H9 (cell line): ENCODE data around the gene ZER1. TPM values are rescaled to one million over a fixed set of nuclear protein-coding genes. Genes with fewer than 3 reads are reported as not detected.

Experiments used
- DNase-seq: peaks from one replicate; pipeline ENCODE4 v3.0.0-alpha.2; 2017
- H2AFZ ChIP-seq: one replicate; pipeline ENCODE4 v1.6.1; 2013; ENCODE audit warnings: mild to moderate bottlenecking, low read length, control low read depth, moderate library complexity
- H2AK5ac ChIP-seq: 2 replicates; pipeline ENCODE4 v1.6.1; 2013; ENCODE audit warnings: low read length, control low read depth, mixed read lengths; ENCODE audit not compliant: insufficient read length
- H2BK120ac ChIP-seq: one replicate; pipeline ENCODE4 v1.6.1; 2013; ENCODE audit warnings: low read depth, mild to moderate bottlenecking, low read length, control low read depth, inconsistent platforms; ENCODE audit not compliant: poor library complexity, severe bottlenecking
- H2BK12ac ChIP-seq: 2 replicates; pipeline ENCODE4 v1.6.1; 2013; ENCODE audit warnings: low read length, control low read depth, mixed read lengths, low read depth; ENCODE audit not compliant: insufficient read length
- H2BK15ac ChIP-seq: 2 replicates; pipeline ENCODE4 v1.6.1; 2013; ENCODE audit warnings: low read depth, low read length, control low read depth
- H2BK20ac ChIP-seq: one replicate; pipeline ENCODE4 v1.6.1; 2013; ENCODE audit warnings: low read depth, mild to moderate bottlenecking, low read length, control low read depth, inconsistent platforms; ENCODE audit not compliant: poor library complexity, severe bottlenecking
- H2BK5ac ChIP-seq: 2 replicates; pipeline ENCODE4 v1.6.1; 2013; ENCODE audit warnings: low read length, control low read depth, mixed read lengths; ENCODE audit not compliant: insufficient read length
- H3K14ac ChIP-seq: 2 replicates; pipeline ENCODE4 v1.6.1; 2013; ENCODE audit warnings: low read length, control low read depth; ENCODE audit not compliant: insufficient read depth
- H3K18ac ChIP-seq: 2 replicates; pipeline ENCODE4 v1.6.1; 2013; ENCODE audit warnings: low read depth, mild to moderate bottlenecking, mixed read lengths, low read length, control low read depth; ENCODE audit not compliant: insufficient read length
- H3K23ac ChIP-seq: 2 replicates; pipeline ENCODE4 v1.6.1; 2013; ENCODE audit warnings: low read length, control low read depth, mixed read lengths, low read depth; ENCODE audit not compliant: insufficient read length
- H3K23me2 ChIP-seq: 2 replicates; pipeline ENCODE4 v1.6.1; 2013; ENCODE audit warnings: low read depth, mild to moderate bottlenecking, mixed read lengths, low read length, control low read depth; ENCODE audit not compliant: insufficient read length, poor library complexity, severe bottlenecking
- H3K27ac ChIP-seq: 2 replicates; pipeline ENCODE4 v1.5.1; 2013; ENCODE audit warnings: low read length, control low read depth, mixed read lengths, low read depth; ENCODE audit not compliant: insufficient read length
- H3K27me3 ChIP-seq: 2 replicates; pipeline ENCODE4 v1.6.1; 2013; ENCODE audit warnings: low read length, control low read depth, inconsistent platforms; ENCODE audit not compliant: insufficient read depth
- H3K4ac ChIP-seq: 2 replicates; pipeline ENCODE4 v1.6.1; 2013; ENCODE audit warnings: low read depth, mild to moderate bottlenecking, control low read depth, inconsistent platforms, low read length, moderate library complexity
- H3K4me1 ChIP-seq: 2 replicates; pipeline ENCODE4 v1.6.1; 2013; ENCODE audit warnings: low read length, control low read depth, inconsistent platforms; ENCODE audit not compliant: insufficient read depth
- H3K4me2 ChIP-seq: 2 replicates; pipeline ENCODE4 v1.6.1; 2013; ENCODE audit warnings: low read length, control low read depth, mixed read lengths; ENCODE audit not compliant: insufficient read length, insufficient read depth
- H3K56ac ChIP-seq: 2 replicates; pipeline ENCODE4 v1.6.1; 2013; ENCODE audit warnings: low read depth, mild to moderate bottlenecking, mixed read lengths, low read length, control low read depth; ENCODE audit not compliant: insufficient read length
- H3K79me1 ChIP-seq: 2 replicates; pipeline ENCODE4 v1.6.1; 2013; ENCODE audit warnings: low read depth, mild to moderate bottlenecking, moderate library complexity, low read length, control low read depth, inconsistent platforms; ENCODE audit not compliant: insufficient read depth, poor library complexity, severe bottlenecking
- H3K79me2 ChIP-seq: 2 replicates; pipeline ENCODE4 v1.6.1; 2013; ENCODE audit warnings: low read length, control low read depth, inconsistent platforms; ENCODE audit not compliant: insufficient read depth
- H3K9ac ChIP-seq: 2 replicates; pipeline ENCODE4 v1.6.1; 2013; ENCODE audit warnings: low read length, control low read depth, mixed read lengths; ENCODE audit not compliant: insufficient read length; ENCODE audit errors: extremely low read depth
- H3K9me3 ChIP-seq: one replicate; pipeline ENCODE4 v1.6.1; 2013; ENCODE audit warnings: low read depth, low read length, inconsistent platforms; ENCODE audit not compliant: control insufficient read depth
- H3T11ph ChIP-seq: one replicate; pipeline ENCODE4 v1.6.1; 2013; ENCODE audit warnings: mild to moderate bottlenecking, low read length, control low read depth, inconsistent platforms
- H4K20me1 ChIP-seq: one replicate; pipeline ENCODE4 v1.6.1; 2013; ENCODE audit not compliant: control insufficient read depth, insufficient read length, insufficient read depth
- H4K5ac ChIP-seq: 2 replicates; pipeline ENCODE4 v1.6.1; 2013; ENCODE audit warnings: low read depth, mild to moderate bottlenecking, mixed read lengths, low read length, control low read depth; ENCODE audit not compliant: insufficient read length
- H4K8ac ChIP-seq: replicated peaks from 2 replicates; pipeline ENCODE4 v1.6.1; 2013; ENCODE audit warnings: low read length, control low read depth, mixed read lengths, low read depth; ENCODE audit not compliant: insufficient read length
- H4K91ac ChIP-seq: 2 replicates; pipeline ENCODE4 v1.6.1; 2013; ENCODE audit warnings: low read depth, mild to moderate bottlenecking, moderate library complexity, mixed read lengths, low read length, control low read depth; ENCODE audit not compliant: insufficient read length
- H3K27ac Mint-ChIP-seq, 3 experiments: 2 replicates in 2 of 3; 3 replicates in 1 of 3; pipeline ENCODE4 v1.8.0; 2020 to 2021; ENCODE audit warnings: mixed read lengths in 3 of 3, mild to moderate bottlenecking in 1 of 3, moderate library complexity in 1 of 3
- H3K27me3 Mint-ChIP-seq: 2 replicates; pipeline ENCODE4 v1.8.0; 2021; ENCODE audit warnings: low read depth, mild to moderate bottlenecking, moderate library complexity, mixed read lengths
- H3K36me3 Mint-ChIP-seq, 3 experiments: 2 replicates in 2 of 3; 3 replicates in 1 of 3; pipeline ENCODE4 v1.8.0; 2020 to 2021; ENCODE audit warnings: low read depth in 3 of 3, mixed read lengths in 3 of 3; ENCODE audit not compliant: insufficient read depth in 1 of 3
- H3K4me1 Mint-ChIP-seq, 2 experiments: 2 replicates each; pipeline ENCODE4 v1.8.0; 2020; ENCODE audit warnings: mixed read lengths in 2 of 2
- H3K4me3 Mint-ChIP-seq, 2 experiments: 2 replicates in 1 of 2; 3 replicates in 1 of 2; pipeline ENCODE4 v1.8.0; 2020 to 2021; ENCODE audit warnings: mild to moderate bottlenecking in 2 of 2, mixed read lengths in 2 of 2, moderate library complexity in 1 of 2
- H3K9me3 Mint-ChIP-seq, 2 experiments: 2 replicates in 1 of 2; 3 replicates in 1 of 2; pipeline ENCODE4 v1.8.0; 2020; ENCODE audit warnings: mild to moderate bottlenecking in 2 of 2, mixed read lengths in 2 of 2, moderate library complexity in 1 of 2
- WGBS: extraction: QIAGEN DNeasy Blood & Tissue Kit; methylation state at CpG from one replicate; pipeline ENCODE4 v1.1.7; 2013; ENCODE audit warnings: missing lambda C conversion rate, low lambda C conversion rate, mixed read lengths; ENCODE audit not compliant: insufficient read length; ENCODE audit errors: extremely low coverage; 5-methylcytosine and 5-hydroxymethylcytosine counted together
- total RNA-seq: library from RNA; stranded (reverse); gene quantifications from 2 replicates; pipeline ENCODE4 v1.2.1, GENCODE V29; 2021
- TF ChIP-seq, protein P1 (sequence below): fragments of 200-600 bp; sonication (generic); conservative IDR thresholded peaks from 3 replicates; pipeline ENCODE4 v1.8.0; 2021; ENCODE audit warnings: antibody characterized with exemption, mild to moderate bottlenecking

ZER1 gene
- total RNA-seq, 1 experiment from 2014 or later: 24.2 TPM

DNA sequence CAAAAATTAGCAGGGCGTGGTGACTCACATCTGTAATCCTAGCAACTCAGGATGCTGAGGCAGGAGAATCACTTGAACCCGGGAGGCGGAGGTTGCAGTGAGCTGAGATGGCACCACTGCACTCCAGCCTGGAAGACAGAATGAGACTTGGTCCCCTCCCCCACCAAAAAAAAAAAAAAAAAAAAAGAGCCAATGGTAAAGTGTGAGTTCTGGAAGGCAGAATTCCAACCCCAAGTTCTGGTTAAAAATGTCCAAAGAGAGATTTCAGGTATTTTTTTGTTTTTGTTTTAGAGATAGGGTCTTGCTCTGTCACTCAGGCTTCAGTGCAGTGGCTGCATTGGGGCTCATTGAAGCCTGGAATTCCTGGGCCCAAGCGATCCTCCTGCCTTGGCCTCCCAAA, 84.3 kb downstream of the ZER1 start:
- Mint-ChIP-seq H3K9me3 (peaks cover 8 to 11% of the 10 kb centered on the region in 2 experiments), H3K27me3 (no peaks in the 10 kb centered on the region), H3K36me3 (peaks cover 47 to 61% (median 51%) of the 10 kb centered on the region in 3 experiments), H3K4me3 (peak overlapping the region; percentile 95 to 100), H3K4me1 (peaks cover 51 to 58% of the 10 kb centered on the region in 2 experiments), H3K27ac (peak overlapping the region in 1 of 3 experiments; percentile 63; a peak in 4 of 7 replicates)
- Histone ChIP-seq H3K4me1 (peaks cover 4% of the 10 kb centered on the region; the same call in 1 of the 2 replicates), H2AFZ (no peak overlapping the region), H3K79me2 (peaks cover 47% of the 10 kb centered on the region), H3K9ac (no peak overlapping the region), H3K79me1 (no peaks in the 10 kb centered on the region), H3K56ac (no peak overlapping the region), H2AK5ac (no peak overlapping the region), H3K27me3 (no peaks in the 10 kb centered on the region), H3K27ac (no peak overlapping the region), H3K14ac (no peak overlapping the region), H2BK120ac (no peak overlapping the region), H3K9me3 (no peaks in the 10 kb centered on the region), H3K4ac (no peak overlapping the region), H4K20me1 (no peaks in the 10 kb centered on the region), H3K23me2 (peaks cover 18% of the 10 kb centered on the region), H3T11ph (no peak overlapping the region), H3K18ac (no peak overlapping the region), H3K4me2 (peak overlapping the region; percentile 8), H4K91ac (no peak overlapping the region), H2BK12ac (no peak overlapping the region), H2BK5ac (no peak overlapping the region), H2BK20ac (no peak overlapping the region), H3K23ac (no peak overlapping the region), H4K5ac (no peak overlapping the region), H2BK15ac (no peak overlapping the region), H4K8ac (no peak overlapping the region)
- TF ChIP-seq, protein P1, sequence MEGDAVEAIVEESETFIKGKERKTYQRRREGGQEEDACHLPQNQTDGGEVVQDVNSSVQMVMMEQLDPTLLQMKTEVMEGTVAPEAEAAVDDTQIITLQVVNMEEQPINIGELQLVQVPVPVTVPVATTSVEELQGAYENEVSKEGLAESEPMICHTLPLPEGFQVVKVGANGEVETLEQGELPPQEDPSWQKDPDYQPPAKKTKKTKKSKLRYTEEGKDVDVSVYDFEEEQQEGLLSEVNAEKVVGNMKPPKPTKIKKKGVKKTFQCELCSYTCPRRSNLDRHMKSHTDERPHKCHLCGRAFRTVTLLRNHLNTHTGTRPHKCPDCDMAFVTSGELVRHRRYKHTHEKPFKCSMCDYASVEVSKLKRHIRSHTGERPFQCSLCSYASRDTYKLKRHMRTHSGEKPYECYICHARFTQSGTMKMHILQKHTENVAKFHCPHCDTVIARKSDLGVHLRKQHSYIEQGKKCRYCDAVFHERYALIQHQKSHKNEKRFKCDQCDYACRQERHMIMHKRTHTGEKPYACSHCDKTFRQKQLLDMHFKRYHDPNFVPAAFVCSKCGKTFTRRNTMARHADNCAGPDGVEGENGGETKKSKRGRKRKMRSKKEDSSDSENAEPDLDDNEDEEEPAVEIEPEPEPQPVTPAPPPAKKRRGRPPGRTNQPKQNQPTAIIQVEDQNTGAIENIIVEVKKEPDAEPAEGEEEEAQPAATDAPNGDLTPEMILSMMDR: no peak
- DNase-seq: no peak
- WGBS: no CpG with 5 or more reads among the region's 4 CpGs
